ENCODE data around the gene SNPH.

DNA sequence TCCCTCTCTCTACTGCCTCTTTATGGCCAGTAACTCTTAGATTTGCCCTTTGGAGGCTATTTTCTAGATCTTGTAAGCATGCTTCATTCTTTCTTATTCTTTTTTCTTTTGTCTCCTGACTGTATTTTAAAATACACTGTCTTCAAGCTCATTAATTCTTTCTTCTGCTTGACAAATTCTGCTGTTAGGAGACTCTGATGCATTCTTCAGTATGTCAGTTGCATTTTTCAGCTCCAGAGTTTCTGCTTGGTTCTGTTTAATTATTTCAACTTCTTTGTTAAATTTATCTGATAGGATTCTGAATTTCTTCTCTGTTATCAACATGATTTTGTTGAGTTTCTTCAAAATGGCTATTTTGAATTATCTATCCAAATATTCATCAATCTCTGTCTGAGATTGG is 87.9 kb downstream of the SNPH start:
- TF ChIP-seq EZH2 (IDR thresholded peaks at IDR 0.05; ENCODE audit: insufficient read depth, poor library complexity, severe bottlenecking) (no peak), EZH2phosphoT487 (IDR thresholded peaks at IDR 0.05; ENCODE audit: insufficient read depth, low read depth) (no peak)

Measured in GM23248 (cell line).